GM21515 (cell line): Measurements from ENCODE around the gene EHMT1.
"Not testable (repeated sequence)": the region's sequence is repeated elsewhere in the genome, so short reads cannot be mapped to it uniquely, and the experiment has no call there.

Source experiments
- ATAC-seq: cut with Tn5 transposase; IDR thresholded peaks from one replicate; pipeline ENCODE4 v1.9.1; 2021; ENCODE audit not compliant: unreplicated experiment

Gene EHMT1

GRCh38 chr9:137800196-137801022 is 181.6 kb downstream of the EHMT1 start:
- no peak for ATAC-seq

DNA sequence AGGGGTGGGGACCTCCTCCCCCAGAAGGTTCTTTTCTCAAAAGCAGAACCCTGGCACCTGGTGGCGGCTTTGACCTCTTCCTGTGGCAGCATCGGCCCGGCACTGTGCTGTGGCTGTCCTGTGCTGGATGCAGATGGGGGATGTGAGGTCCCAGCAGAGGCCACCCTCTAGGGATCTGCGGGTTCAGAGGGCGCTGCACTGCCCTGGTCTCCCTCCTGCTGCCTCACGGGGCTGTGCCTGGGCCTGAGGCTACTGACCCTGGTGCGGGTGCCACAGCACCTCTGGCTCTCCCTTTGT is 182.2 kb downstream of the EHMT1 start:
- ATAC-seq, result no peak

- no peak for ATAC-seq
Observed at GRCh38 chr9:137802021-137802420, 183.2 kb downstream of the EHMT1 start.

DNA sequence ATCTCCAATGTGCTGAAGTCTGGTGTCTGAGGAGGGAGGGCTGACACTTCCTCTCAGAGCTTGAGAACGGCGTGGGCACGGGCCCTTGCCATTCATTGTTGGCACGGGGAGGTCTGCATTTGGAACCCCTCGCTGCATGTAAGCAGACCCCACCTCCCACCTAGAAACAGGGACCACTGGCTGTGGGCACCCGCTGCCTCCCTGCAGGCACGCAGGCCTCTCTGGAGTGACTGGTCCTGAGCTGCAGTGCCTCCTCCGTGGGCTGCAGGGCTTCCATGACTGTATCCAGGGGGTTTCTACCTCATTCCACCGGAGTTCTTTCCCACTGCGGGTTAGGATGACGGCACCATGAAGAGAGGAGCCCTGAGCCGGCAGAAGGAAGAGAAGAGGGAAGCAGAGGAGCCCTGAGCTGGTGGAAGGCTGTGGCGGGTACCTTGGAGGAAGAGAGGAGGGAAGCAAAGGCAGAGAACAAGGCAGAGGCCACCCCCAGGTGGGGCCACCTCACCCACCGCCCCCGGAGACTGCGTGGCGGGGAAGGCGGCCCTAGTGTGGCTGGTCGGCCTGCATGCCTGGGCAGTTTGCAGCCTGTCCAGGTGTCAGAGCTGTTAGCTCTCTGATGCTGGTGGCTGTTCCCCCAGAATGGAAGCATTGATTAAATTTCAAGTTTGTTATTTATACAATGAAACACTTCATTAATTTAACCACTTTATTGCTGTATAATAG is 183.9 kb downstream of the EHMT1 start:
- ATAC-seq, result no peak

GRCh38 chr9:137804908-137805630 is 186.3 kb downstream of the EHMT1 start:
- ATAC-seq, result no peak

DNA sequence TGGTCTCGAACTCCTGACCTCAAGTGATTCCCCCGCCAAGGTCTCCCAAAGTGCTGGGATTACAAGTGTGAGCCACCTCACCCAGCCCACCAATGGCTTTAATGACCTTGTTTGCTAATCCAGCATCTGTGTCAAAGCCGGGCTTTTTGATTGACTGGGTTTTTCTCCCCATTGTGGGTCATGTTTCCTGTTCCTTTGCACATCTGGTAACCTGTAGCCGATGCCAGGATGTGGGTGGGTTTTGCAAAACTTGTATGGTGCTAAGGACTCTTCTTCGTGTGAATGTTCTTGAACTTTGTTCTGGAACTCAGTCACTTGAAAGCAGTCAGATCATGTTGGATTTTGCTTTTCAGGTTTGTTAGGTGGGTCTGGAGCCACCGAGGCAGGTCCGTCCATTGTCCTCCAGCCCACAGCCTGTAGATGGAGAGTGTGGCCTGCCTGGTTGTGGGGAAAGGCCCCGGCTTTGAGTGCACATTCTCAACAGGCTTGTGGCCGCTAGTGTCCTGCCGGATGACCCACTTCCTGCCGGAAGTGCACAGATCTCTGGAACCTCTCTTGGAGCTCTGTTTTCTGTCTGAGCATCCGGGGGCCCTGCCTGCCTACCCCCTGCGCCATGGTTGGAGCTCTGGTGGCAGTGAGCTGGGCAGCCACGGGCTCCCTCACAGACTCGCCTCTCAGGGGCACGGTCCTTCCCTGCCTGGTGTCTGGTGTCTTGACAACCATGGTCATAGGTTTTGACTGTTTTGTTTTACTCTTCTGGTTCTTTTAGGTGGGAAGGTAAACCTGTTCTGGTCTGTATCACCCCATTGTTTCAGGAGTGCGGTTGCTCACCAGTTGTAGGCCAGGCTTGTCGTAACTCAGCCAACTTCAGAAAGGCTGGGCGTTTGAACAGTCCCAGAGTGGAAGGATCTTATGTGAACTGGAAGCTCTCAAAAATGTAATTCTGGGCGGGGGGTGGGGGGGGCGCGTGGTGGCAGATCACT is 189.2 kb downstream of the EHMT1 start:
- no peak for ATAC-seq

- ATAC-seq, result no peak
Observed at GRCh38 chr9:137809040-137809576, 190.3 kb downstream of the EHMT1 start.

- ATAC-seq, result not testable (repeated sequence)
Observed at GRCh38 chr9:137809726-137810450, 191.1 kb downstream of the EHMT1 start.

DNA sequence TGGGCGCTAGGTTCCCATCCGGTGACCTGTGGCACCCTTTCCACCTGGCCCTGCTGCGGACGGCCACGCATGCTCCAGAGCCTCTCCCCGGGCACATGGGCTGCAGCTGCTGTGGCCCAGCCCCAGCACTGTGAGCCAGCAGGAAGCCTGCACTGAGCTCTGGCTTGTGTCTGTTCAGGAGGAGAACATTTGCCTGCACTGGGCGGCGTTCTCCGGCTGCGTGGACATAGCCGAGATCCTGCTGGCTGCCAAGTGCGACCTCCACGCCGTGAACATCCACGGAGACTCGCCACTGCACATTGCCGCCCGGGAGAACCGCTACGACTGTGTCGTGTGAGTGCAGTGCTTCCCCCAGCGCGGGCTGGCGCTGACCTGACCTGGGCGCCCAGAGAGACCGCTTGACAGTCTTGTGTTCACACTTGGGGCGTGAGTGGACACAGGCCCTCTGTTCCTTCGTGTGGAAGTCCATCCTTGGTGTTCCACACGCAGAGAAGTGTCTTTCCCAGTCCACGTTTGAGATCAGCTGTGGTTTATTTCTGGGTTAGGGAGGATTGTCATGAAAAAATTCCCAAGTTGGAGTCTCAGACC is 192.6 kb downstream of the EHMT1 start:
- no peak for ATAC-seq

- no peak for ATAC-seq
Observed at GRCh38 chr9:137812356-137813023, 193.7 kb downstream of the EHMT1 start.

GRCh38 chr9:137813167-137813566 is 194.4 kb downstream of the EHMT1 start:
- no peak for ATAC-seq

DNA sequence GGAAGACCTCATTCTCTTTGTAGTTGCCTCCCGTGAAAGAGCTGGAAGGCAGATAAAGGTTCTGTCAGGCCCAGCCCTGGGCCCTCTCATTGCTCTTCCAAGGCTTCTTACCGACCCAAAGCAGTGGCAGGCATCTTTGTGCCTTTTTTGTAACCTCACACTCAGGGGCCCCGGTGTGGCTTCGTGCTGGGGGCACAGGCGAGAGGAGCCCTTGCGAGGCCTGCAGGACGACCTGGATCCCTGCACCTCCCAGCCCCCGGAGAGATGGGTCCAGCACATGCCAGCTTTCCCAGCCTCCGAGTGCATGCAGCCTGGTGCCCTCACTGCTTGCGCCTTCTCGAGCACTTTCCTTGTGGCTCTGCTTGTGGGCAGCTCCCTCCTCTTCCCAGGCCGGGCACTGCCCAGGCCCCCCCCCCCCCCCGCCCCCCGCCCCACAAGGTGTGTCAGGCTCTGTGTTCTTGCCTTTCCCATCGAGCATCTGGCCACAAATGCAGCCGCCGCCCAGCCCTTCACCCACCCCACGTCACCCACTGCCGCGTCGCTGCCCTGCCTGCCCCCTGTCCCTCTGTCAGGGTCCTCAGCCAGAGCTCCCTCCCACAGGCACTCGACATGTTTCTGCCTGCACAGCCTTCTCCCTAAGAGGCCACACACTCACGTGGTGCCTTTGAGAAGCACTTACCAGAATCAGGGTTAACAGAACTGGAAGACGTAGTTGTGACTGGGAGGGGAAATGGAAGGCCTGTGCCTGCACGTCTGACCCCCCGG is 195.0 kb downstream of the EHMT1 start:
- no peak for ATAC-seq

- no peak for ATAC-seq
Observed at GRCh38 chr9:137814436-137814835, 195.6 kb downstream of the EHMT1 start.

GRCh38 chr9:137814841-137815240 is 196.0 kb downstream of the EHMT1 start:
- ATAC-seq, result no peak

DNA sequence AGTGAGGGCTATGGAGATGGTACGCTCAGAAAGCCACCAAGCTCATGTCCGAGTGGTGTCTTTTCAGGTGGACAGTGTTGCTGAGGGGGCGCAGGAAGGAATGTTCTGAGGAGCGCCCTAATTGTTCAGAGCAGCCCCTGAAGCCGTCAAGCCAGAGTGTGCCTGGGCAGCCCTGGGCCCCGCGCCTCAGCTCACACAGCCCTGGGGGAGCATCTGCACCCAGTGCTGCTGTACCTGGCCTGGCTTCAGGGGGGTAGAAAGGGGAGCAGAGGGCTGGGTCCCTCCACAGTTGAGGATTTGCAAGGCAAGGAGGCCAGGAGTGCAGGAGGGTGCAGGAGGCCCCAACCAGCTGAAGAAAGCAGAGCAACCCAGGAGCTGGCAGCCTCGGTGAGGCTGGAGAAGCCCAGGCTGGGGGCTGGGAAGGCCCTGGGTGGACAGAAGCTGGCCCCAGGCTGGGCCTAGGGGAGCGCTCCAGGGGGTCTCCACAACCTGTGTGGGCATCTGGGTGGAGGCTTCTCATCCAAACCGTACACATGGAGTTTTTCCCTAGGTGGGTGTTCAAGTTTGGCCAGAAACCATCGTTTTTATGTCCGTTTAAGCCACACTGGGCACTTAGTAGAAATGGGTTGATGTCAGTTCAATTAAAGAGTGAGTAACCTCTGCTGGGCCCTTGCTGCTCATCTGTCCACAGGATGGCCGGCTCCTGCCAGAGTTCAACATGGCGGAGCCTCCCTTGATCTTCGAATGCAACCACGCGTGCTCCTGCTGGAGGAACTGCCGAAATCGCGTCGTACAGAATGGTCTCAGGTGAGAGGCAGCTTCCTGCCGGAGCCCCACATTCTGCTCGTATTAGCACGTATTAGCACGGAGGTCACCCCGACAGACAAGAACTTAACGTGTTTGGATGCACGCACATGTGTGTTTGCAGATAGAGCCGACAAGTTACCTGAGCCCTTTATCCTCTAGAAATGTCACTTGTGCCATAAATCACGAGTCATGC is 196.8 kb downstream of the EHMT1 start:
- no peak for ATAC-seq

DNA sequence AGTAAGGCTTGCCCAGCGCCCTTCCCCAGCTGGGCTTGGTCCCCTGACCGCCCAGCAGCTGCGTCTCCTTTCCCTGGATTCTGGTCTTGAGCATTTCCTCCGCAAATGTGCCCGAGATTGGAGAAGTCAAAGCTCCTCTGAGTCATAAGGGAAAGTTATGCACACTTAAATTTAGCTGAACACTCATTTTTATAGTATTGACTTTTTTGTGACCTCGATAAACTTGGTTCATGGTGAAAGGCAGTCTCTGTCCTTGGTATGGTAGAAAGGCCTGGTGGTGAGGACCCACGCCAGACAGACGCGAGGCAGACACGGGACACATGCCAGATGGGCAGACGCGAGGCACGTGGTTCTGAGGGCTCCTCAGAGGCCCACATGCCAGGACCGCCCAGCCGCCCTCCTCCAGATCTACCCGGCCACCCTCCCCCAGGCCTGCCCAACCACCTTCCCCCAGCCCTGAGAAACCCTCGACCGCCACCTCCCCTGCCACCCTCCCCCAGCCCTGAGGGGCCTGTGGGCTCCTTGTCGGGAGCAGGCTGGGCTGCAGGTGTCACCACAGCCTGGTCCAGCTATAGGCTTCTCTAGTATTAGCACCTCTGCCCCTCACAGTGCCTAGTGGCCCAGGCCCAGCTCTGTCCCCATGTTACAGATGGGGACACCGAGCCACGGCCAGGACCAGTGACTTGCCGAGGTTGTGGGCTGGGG is 197.9 kb downstream of the EHMT1 start:
- ATAC-seq, result no peak
